ENCODE data around the gene NEK10. TPM values are rescaled to one million over a fixed set of nuclear protein-coding genes. Genes with fewer than 3 reads are reported as not detected.

The NEK10 gene
- total RNA-seq, 1 experiment from 2014 or later, result 1.2 TPM

GRCh38 chr3:27415202-27415601, 46.0 kb upstream of the NEK10 start:
- Histone ChIP-seq H3K9ac (ENCODE audit: low read length) (no peak overlapping the region), H3K4me2 (ENCODE audit: low read length) (no peak overlapping the region), H3K9me3 (ENCODE audit: control insufficient read depth in 1 of 2, insufficient read depth in 1 of 2, low read depth in 1 of 2, low read length in 2 of 2) (no peaks in the 10 kb centered on the region), H4K20me1 (ENCODE audit: insufficient read depth) (no peaks in the 10 kb centered on the region), H3K36me3 (ENCODE audit: control insufficient read depth in 1 of 2, insufficient read depth in 2 of 2, low read length in 2 of 2) (peaks cover 11 to 24% of the 10 kb centered on the region in 2 experiments; a peak in 3 of 4 replicates), H3K9me2 (ENCODE audit: insufficient read depth) (no peaks in the 10 kb centered on the region), H3K27me3 (ENCODE audit: insufficient read depth, low read length) (no peaks in the 10 kb centered on the region), H2AFZ (ENCODE audit: low read depth, low read length, poor library complexity, severe bottlenecking) (no peak overlapping the region), H3K79me2 (ENCODE audit: insufficient read depth, low read length) (peaks cover 4% of the 10 kb centered on the region; the same call in 1 of the 2 replicates), H3K4me3 (replicated peaks in 1 of 2; ENCODE audit: low read depth in 1 of 2, low read length in 2 of 2) (no peak overlapping the region), H3K4me1 (ENCODE audit: control insufficient read depth in 1 of 2, insufficient read depth in 2 of 2, low read length in 2 of 2) (no peaks in the 10 kb centered on the region), H3K27ac (ENCODE audit: low read depth, low read length) (no peak overlapping the region)
- no peak for ATAC-seq
- ChIA-PET RAD21 (ENCODE audit: low non-redundant PET in 1 of 2, low total read pairs in 2 of 2, uncharacterized antibody in 2 of 2, unreplicated experiment in 2 of 2) (no interaction called here), POLR2A (no interaction called here), CTCF (no interaction called here)
- intact Hi-C loops (cut with micrococcal nuclease), result no loop called here
- no peak for TF ChIP-seq ZBTB33 (IDR thresholded peaks at IDR 0.05; ENCODE audit: extremely low read depth, insufficient replicate concordance, low read length)
- TF ChIP-seq FOSL1 (IDR thresholded peaks at IDR 0.05; ENCODE audit: low read depth), result no peak
- no peak for TF ChIP-seq ZNF274 (IDR thresholded peaks at IDR 0.05; ENCODE audit: low read depth, low read length)
- TF ChIP-seq SRF (IDR thresholded peaks at IDR 0.05; ENCODE audit: low read depth), result no peak
- no peak for TF ChIP-seq JUND (IDR thresholded peaks at IDR 0.05)
- no peak for TF ChIP-seq EZH2phosphoT487 (IDR thresholded peaks at IDR 0.05; ENCODE audit: borderline replicate concordance)
- no peak for TF ChIP-seq SP1 (IDR thresholded peaks at IDR 0.05; ENCODE audit: low read depth)
- no peak for TF ChIP-seq SIN3A (IDR thresholded peaks at IDR 0.05; ENCODE audit: low read depth)
- no peak for TF ChIP-seq ELF1 (IDR thresholded peaks at IDR 0.05; ENCODE audit: borderline replicate concordance, low read depth)
- no peak for TF ChIP-seq TCF7L2 (IDR thresholded peaks at IDR 0.05; ENCODE audit: borderline replicate concordance, extremely low read depth, insufficient read depth, insufficient read length)
- no peak for TF ChIP-seq EGR1 (IDR thresholded peaks at IDR 0.05; ENCODE audit: low read depth)
- TF ChIP-seq, protein P1, sequence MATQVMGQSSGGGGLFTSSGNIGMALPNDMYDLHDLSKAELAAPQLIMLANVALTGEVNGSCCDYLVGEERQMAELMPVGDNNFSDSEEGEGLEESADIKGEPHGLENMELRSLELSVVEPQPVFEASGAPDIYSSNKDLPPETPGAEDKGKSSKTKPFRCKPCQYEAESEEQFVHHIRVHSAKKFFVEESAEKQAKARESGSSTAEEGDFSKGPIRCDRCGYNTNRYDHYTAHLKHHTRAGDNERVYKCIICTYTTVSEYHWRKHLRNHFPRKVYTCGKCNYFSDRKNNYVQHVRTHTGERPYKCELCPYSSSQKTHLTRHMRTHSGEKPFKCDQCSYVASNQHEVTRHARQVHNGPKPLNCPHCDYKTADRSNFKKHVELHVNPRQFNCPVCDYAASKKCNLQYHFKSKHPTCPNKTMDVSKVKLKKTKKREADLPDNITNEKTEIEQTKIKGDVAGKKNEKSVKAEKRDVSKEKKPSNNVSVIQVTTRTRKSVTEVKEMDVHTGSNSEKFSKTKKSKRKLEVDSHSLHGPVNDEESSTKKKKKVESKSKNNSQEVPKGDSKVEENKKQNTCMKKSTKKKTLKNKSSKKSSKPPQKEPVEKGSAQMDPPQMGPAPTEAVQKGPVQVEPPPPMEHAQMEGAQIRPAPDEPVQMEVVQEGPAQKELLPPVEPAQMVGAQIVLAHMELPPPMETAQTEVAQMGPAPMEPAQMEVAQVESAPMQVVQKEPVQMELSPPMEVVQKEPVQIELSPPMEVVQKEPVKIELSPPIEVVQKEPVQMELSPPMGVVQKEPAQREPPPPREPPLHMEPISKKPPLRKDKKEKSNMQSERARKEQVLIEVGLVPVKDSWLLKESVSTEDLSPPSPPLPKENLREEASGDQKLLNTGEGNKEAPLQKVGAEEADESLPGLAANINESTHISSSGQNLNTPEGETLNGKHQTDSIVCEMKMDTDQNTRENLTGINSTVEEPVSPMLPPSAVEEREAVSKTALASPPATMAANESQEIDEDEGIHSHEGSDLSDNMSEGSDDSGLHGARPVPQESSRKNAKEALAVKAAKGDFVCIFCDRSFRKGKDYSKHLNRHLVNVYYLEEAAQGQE (IDR thresholded peaks at IDR 0.05; ENCODE audit: low read depth), result no peak
- no peak for TF ChIP-seq CBX3 (IDR thresholded peaks at IDR 0.05; ENCODE audit: low read depth)
- no peak for TF ChIP-seq EZH2 (IDR thresholded peaks at IDR 0.05)
- no peak for TF ChIP-seq RAD21 (IDR thresholded peaks at IDR 0.05; ENCODE audit: low read depth)
- no peak for TF ChIP-seq CEBPB (IDR thresholded peaks at IDR 0.05; ENCODE audit: low read depth)
- BruUV-seq (replicated peaks), result no TSS peak
- no peak for DNase-seq (ENCODE audit: low read depth, low spot score)
